GM10847 (cell line): ENCODE results near the gene CSNK2A2.

Experiments
- POLR2A ChIP-seq: IDR thresholded peaks from 2 replicates; pipeline ENCODE4 v1.6.1; 2011; ENCODE audit not compliant: insufficient read length; ENCODE audit errors: extremely low read depth

CSNK2A2 gene

GRCh38 chr16:58110571-58111301 lies 87.2 kb downstream of the CSNK2A2 start:
- no peak for TF ChIP-seq POLR2A

GRCh38 chr16:58109881-58110280 lies 88.0 kb downstream of the CSNK2A2 start:
- TF ChIP-seq POLR2A, result no peak

- no peak for TF ChIP-seq POLR2A
These were observed 88.6 kb downstream of the CSNK2A2 start for GRCh38 chr16:58109330-58109729.
